PFSK-1 (cell line): Measurements from ENCODE around the gene SAMD9.

Source experiments
- FOXP2 ChIP-seq: optimal IDR thresholded peaks from 2 replicates; pipeline ENCODE3; 2011; ENCODE audit warnings: borderline replicate concordance, control low read depth, inconsistent platforms; ENCODE audit not compliant: insufficient read depth; ENCODE audit errors: extremely low read length, extremely low read depth
- POLR2AphosphoS5 ChIP-seq: IDR thresholded peaks from 2 replicates; pipeline ENCODE4 v1.6.1; 2012; ENCODE audit warnings: low read depth, mild to moderate bottlenecking, control low read depth, low read length, moderate library complexity
- SIN3A ChIP-seq: IDR thresholded peaks from 2 replicates; pipeline ENCODE4 v1.6.1; 2012; ENCODE audit warnings: mild to moderate bottlenecking, low read length, moderate library complexity, borderline replicate concordance; ENCODE audit not compliant: insufficient read depth
- TAF1 ChIP-seq: IDR thresholded peaks from 2 replicates; pipeline ENCODE4 v1.6.1; 2012; ENCODE audit warnings: low read length, control low read depth, borderline replicate concordance; ENCODE audit not compliant: insufficient read depth
- TF ChIP-seq, protein P1 (sequence below), 2 experiments: IDR thresholded peaks; 2 replicates each; pipeline versions ENCODE4 v1.6.1 to v1.8.0; 2011 to 2012; ENCODE audit warnings: low read depth in 2 of 2, low read length in 2 of 2, control low read depth in 1 of 2, inconsistent platforms in 1 of 2, mild to moderate bottlenecking in 1 of 2, moderate library complexity in 1 of 2; ENCODE audit not compliant: insufficient read depth in 1 of 2

SAMD9 gene

DNA sequence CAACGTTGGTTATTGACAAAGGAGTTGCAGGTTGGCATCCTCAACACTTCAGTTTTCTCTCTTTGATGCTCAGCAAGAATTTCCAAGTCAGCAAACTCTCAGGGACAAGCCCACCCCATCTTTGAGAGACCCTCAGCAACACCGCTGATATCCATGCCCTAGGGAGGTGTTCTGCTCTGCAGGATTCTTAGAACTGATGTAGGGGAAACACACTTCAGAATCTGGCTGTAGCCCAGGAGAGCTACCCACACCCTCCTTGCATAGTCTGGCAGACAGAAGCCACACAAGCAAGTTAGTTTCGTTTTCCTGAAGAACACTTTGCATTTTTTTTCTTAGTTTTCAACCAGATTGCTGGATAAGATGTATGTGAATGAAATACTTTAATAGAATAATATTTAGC lies 29.6 kb upstream of the SAMD9 start:
- TF ChIP-seq SIN3A (no peak), POLR2AphosphoS5 (no peak), FOXP2 (no peak), TAF1 (no peak)
- TF ChIP-seq, protein P1, sequence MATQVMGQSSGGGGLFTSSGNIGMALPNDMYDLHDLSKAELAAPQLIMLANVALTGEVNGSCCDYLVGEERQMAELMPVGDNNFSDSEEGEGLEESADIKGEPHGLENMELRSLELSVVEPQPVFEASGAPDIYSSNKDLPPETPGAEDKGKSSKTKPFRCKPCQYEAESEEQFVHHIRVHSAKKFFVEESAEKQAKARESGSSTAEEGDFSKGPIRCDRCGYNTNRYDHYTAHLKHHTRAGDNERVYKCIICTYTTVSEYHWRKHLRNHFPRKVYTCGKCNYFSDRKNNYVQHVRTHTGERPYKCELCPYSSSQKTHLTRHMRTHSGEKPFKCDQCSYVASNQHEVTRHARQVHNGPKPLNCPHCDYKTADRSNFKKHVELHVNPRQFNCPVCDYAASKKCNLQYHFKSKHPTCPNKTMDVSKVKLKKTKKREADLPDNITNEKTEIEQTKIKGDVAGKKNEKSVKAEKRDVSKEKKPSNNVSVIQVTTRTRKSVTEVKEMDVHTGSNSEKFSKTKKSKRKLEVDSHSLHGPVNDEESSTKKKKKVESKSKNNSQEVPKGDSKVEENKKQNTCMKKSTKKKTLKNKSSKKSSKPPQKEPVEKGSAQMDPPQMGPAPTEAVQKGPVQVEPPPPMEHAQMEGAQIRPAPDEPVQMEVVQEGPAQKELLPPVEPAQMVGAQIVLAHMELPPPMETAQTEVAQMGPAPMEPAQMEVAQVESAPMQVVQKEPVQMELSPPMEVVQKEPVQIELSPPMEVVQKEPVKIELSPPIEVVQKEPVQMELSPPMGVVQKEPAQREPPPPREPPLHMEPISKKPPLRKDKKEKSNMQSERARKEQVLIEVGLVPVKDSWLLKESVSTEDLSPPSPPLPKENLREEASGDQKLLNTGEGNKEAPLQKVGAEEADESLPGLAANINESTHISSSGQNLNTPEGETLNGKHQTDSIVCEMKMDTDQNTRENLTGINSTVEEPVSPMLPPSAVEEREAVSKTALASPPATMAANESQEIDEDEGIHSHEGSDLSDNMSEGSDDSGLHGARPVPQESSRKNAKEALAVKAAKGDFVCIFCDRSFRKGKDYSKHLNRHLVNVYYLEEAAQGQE (IDR thresholded peaks at IDR 0.05; ENCODE audit: insufficient read depth in 1 of 2, low read depth in 2 of 2, low read length in 2 of 2) = no peak

DNA sequence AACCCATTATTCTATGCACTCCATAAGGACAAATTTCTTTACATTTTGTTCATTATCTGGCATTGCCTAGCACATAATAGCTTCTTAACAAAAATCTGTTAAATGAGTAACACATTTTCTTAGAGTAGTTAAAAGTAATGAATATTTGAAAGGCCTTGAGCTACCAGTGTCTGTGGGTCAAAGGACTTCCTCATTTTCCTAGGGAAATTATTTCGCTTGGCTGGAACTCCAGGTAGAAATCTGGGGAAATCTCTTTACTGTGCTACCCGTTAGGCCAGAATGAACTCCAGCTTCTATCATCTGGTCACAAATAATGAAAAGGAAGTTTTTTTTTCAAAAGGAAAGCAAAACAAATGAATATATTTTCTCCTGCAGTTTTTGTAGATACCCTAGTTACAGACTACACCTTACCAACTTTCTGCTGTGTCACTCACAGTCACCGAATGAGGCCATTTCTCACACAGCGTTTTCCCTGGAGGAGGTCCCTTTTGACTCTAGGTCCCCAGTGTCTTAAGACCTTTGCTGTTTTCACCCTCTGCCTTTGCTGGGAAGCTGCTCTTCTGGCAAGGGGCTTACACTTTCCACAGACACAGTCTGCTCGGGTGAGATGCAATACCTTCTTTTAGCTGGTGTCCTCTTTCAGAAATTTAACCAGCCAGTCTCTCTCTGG lies 28.8 kb upstream of the SAMD9 start:
- TF ChIP-seq, protein P1 (IDR thresholded peaks at IDR 0.05; ENCODE audit: insufficient read depth in 1 of 2, low read depth in 2 of 2, low read length in 2 of 2) = no peak
- TF ChIP-seq SIN3A = no peak
- TF ChIP-seq POLR2AphosphoS5 = no peak
- no peak for TF ChIP-seq FOXP2
- no peak for TF ChIP-seq TAF1

DNA sequence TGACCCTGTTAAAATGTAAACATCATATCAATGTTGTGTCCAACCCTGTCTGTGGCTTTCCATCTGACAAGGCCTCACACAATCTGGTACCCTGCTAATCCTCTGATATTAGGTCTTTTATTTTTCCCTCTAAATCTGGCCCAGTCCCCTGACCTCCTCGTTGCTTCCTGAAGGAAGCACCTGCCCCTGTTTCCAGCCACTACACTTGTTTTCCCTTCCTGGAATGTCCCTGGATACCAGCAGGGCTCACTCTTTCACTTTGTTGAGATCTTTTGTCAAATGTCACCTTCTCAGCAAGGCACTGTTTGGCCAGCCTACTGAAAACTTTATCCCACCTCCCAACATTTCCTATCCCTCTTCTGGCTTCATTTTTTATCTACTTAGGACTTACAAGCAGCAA lies 28.3 kb upstream of the SAMD9 start:
- TF ChIP-seq TAF1 (no peak), POLR2AphosphoS5 (no peak)

DNA sequence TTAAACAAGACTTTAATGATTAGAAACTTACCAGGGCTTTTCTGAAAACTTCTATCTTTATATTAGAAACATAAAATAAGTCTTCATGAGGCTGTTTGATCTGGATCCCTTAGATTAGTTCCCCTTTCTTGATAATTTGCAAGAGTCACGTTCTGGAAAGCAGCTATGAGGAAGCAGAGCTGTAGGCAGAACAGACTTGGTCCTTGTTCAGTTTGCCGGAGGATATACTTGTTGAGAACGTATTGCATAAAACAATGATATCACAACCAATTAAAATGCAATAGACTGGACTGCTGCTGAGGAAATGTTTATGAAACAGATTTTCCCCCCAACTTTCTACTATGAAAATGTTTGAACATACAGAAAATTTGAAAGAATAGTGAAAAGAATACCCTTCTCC lies 27.6 kb upstream of the SAMD9 start:
- TF ChIP-seq SIN3A = no peak
- TF ChIP-seq POLR2AphosphoS5 = no peak
- no peak for TF ChIP-seq FOXP2
- TF ChIP-seq, protein P1 (IDR thresholded peaks at IDR 0.05; ENCODE audit: insufficient read depth in 1 of 2, low read depth in 2 of 2, low read length in 2 of 2) = no peak
- no peak for TF ChIP-seq TAF1

DNA sequence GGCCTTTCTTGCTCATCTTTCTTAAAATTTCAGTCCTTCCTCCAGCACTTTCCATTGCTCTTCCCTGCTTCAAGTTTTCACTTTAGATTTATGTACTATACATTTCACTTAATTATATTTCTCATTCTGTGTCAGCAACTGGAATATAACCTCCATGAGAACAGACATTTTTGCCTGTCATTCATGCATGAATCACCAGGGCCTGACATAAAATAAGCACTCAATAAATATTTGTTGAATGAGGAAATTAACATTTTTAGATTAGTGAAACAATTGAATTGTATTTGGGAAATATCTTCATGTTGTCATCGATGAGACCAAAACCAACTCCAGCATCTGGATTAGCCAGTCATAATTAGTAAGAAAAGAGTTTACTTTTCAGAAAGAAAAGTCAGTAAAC lies 24.3 kb upstream of the SAMD9 start:
- TF ChIP-seq POLR2AphosphoS5 = no peak
- no peak for TF ChIP-seq TAF1
- TF ChIP-seq, protein P1 (IDR thresholded peaks at IDR 0.05; ENCODE audit: insufficient read depth in 1 of 2, low read depth in 2 of 2, low read length in 2 of 2) = no peak
- TF ChIP-seq SIN3A = no peak
- no peak for TF ChIP-seq FOXP2
